OCI-LY1 (cell line): ENCODE measurements around the gene RGS17.
"Not testable (repeated sequence)": the region's sequence is repeated elsewhere in the genome, so short reads cannot be mapped to it uniquely, and the experiment has no call there.

ENCODE experiments used
- H2AFZ ChIP-seq: fragments of 200-600 bp; sonication (generic), shearing (Covaris generic); 2 replicates; pipeline ENCODE4 v1.6.0; 2014; ENCODE audit warnings: antibody characterized with exemption, mild to moderate bottlenecking, low read length
- H3F3A ChIP-seq: fragments of 200-600 bp; sonication (generic), shearing (Covaris generic); 2 replicates; pipeline ENCODE4 v1.6.0; 2014; ENCODE audit warnings: mild to moderate bottlenecking, antibody characterized with exemption, low read length, moderate library complexity; ENCODE audit not compliant: insufficient read depth
- H3K27ac ChIP-seq: fragments of 200-600 bp; sonication (generic); 2 replicates; pipeline ENCODE4 v1.5.1; 2014; ENCODE audit warnings: low read length, mixed run types, mild to moderate bottlenecking, low read depth; ENCODE audit not compliant: poor library complexity, severe bottlenecking
- H3K27me3 ChIP-seq: fragments of 200-600 bp; sonication (generic); 2 replicates; pipeline ENCODE4 v1.6.0; 2014; ENCODE audit warnings: antibody characterized with exemption, mild to moderate bottlenecking, low read length, moderate library complexity; ENCODE audit not compliant: insufficient read depth
- H3K36me3 ChIP-seq: fragments of 200-600 bp; sonication (generic); 2 replicates; pipeline ENCODE4 v1.6.1; 2014; ENCODE audit warnings: mild to moderate bottlenecking, antibody characterized with exemption, low read length, moderate library complexity, mixed read lengths; ENCODE audit not compliant: insufficient read depth
- H3K4me1 ChIP-seq: fragments of 200-600 bp; sonication (generic); 2 replicates; pipeline ENCODE4 v1.5.1; 2014; ENCODE audit warnings: mild to moderate bottlenecking, low read length, moderate library complexity; ENCODE audit not compliant: insufficient read depth, severe bottlenecking
- H3K4me2 ChIP-seq: fragments of 200-600 bp; sonication (generic), shearing (Covaris generic); 2 replicates; pipeline ENCODE4 v1.6.1; 2014; ENCODE audit warnings: low read length
- H3K4me3 ChIP-seq: fragments of 200-600 bp; sonication (generic); 2 replicates; pipeline ENCODE4 v1.5.1; 2014; ENCODE audit warnings: low read length, low read depth, mild to moderate bottlenecking, mixed read lengths; ENCODE audit not compliant: poor library complexity, severe bottlenecking
- H3K79me2 ChIP-seq: fragments of 200-600 bp; shearing (Covaris generic); 2 replicates; pipeline ENCODE4 v1.6.1; 2016; ENCODE audit warnings: mixed run types, low read length, mixed read lengths; ENCODE audit not compliant: insufficient read depth
- H3K9ac ChIP-seq: fragments of 200-600 bp; sonication (generic), shearing (Covaris generic); 2 replicates; pipeline ENCODE4 v1.6.1; 2014; ENCODE audit warnings: mild to moderate bottlenecking, low read length, mixed read lengths
- H3K9me2 ChIP-seq: fragments of 200-600 bp; sonication (generic), shearing (Covaris generic); 2 replicates; pipeline ENCODE4 v1.6.1; 2014; ENCODE audit warnings: low read depth, mild to moderate bottlenecking, low read length, mixed read lengths
- H3K9me3 ChIP-seq: fragments of 200-600 bp; shearing (Covaris generic); 2 replicates; pipeline ENCODE4 v1.6.1; 2014; ENCODE audit warnings: low read length, mixed read lengths
- H4K20me1 ChIP-seq: fragments of 200-600 bp; sonication (generic), shearing (Covaris generic); 2 replicates; pipeline ENCODE4 v1.6.0; 2016; ENCODE audit warnings: mild to moderate bottlenecking, low read length; ENCODE audit not compliant: insufficient read depth
- EZH2 ChIP-seq: fragments of 200-600 bp; sonication (generic), shearing (Covaris generic); IDR thresholded peaks from 2 replicates; pipeline ENCODE4 v1.8.0; 2017; ENCODE audit warnings: borderline replicate concordance, mixed run types, mild to moderate bottlenecking, antibody characterized with exemption, low read length, moderate library complexity, mixed read lengths
- TF ChIP-seq, protein P1 (sequence below): fragments of 200-600 bp; sonication (generic), shearing (Covaris generic); IDR thresholded peaks from 2 replicates; pipeline ENCODE4 v1.5.1; 2017; ENCODE audit warnings: mild to moderate bottlenecking, antibody characterized with exemption, low read length, moderate library complexity, mixed read lengths

Gene RGS17

GRCh38 chr6:152973916-152974315 lies 157.2 kb downstream of the RGS17 start:
- Histone ChIP-seq H2AFZ (no peak overlapping the region), H3K9me2 (no peaks in the 10 kb centered on the region), H3K4me3 (no peak overlapping the region), H3K27me3 (no peaks in the 10 kb centered on the region), H3K27ac (no peak overlapping the region), H3K4me2 (no peak overlapping the region), H3K4me1 (peaks cover 18% of the 10 kb centered on the region), H3K9ac (no peak overlapping the region), H3F3A (peaks cover 10% of the 10 kb centered on the region; the same call in 1 of the 2 replicates), H3K79me2 (peaks cover 58% of the 10 kb centered on the region), H3K9me3 (no peaks in the 10 kb centered on the region), H4K20me1 (0 out of 2 replicates have a peak, but pooled peaks cover 6% of the 10 kb centered on the region), H3K36me3 (peaks cover 96% of the 10 kb centered on the region)
- TF ChIP-seq EZH2, result no peak
- TF ChIP-seq, protein P1, sequence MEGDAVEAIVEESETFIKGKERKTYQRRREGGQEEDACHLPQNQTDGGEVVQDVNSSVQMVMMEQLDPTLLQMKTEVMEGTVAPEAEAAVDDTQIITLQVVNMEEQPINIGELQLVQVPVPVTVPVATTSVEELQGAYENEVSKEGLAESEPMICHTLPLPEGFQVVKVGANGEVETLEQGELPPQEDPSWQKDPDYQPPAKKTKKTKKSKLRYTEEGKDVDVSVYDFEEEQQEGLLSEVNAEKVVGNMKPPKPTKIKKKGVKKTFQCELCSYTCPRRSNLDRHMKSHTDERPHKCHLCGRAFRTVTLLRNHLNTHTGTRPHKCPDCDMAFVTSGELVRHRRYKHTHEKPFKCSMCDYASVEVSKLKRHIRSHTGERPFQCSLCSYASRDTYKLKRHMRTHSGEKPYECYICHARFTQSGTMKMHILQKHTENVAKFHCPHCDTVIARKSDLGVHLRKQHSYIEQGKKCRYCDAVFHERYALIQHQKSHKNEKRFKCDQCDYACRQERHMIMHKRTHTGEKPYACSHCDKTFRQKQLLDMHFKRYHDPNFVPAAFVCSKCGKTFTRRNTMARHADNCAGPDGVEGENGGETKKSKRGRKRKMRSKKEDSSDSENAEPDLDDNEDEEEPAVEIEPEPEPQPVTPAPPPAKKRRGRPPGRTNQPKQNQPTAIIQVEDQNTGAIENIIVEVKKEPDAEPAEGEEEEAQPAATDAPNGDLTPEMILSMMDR, result no peak

- Histone ChIP-seq H2AFZ (no peak overlapping the region), H3K9me3 (no peaks in the 10 kb centered on the region), H3K4me2 (no peak overlapping the region), H3F3A (peaks cover 10% of the 10 kb centered on the region; the same call in 1 of the 2 replicates), H3K79me2 (peaks cover 17% of the 10 kb centered on the region), H3K27ac (no peak overlapping the region), H3K36me3 (peaks cover 56% of the 10 kb centered on the region), H3K9me2 (no peaks in the 10 kb centered on the region), H3K4me1 (peaks cover 2% of the 10 kb centered on the region), H3K27me3 (no peaks in the 10 kb centered on the region), H4K20me1 (0 out of 2 replicates have a peak, but pooled peaks cover under 1% of the 10 kb centered on the region), H3K9ac (no peak overlapping the region), H3K4me3 (no peak overlapping the region)
- TF ChIP-seq EZH2, result no peak
Measured at GRCh38 chr6:152969688-152970418, 161.2 kb downstream of the RGS17 start.

DNA sequence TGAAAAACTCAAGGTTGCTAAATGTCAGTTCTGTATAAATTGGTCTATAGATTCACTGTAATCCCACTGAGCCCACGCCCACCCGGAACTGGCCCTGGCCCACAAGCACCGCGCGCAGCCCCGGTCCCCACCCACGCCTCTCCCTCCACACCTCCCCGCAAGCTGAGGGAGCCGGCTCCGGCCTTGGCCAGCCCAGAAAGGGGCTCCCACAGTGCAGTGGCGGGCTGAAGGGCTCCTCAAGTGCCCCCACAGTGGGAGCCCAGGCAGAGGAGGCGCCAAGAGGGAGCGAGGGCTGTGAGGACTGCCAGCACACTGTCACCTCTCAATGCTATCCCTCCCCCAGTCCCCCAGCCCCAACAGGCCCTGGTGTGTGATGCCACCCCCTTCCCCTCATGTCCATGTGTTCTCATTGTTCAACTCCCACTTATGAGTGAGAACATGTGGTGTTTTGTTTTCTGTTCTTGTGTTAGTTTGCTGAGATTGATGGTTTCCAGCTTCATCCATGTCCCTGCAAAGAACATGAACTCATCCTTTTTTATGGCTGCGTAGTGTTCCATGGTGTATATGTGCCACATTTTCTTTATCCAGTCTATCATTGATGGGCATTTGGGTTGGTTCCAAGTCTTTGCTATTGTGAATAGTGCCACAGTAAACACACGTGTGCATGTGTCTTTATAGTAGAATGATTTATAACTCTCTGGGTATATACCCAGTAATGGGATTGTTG lies 164.8 kb downstream of the RGS17 start:
- H3K9me3 ChIP-seq, H3K27ac ChIP-seq, H3K9me2 ChIP-seq, H3K27me3 ChIP-seq, H3K4me1 ChIP-seq, H3F3A ChIP-seq, H3K9ac ChIP-seq, H3K4me3 ChIP-seq, H3K79me2 ChIP-seq, H4K20me1 ChIP-seq, H3K4me2 ChIP-seq, H2AFZ ChIP-seq: not testable (repeated sequence)
- peaks cover 21% of the 10 kb centered on the region for H3K36me3 ChIP-seq

DNA sequence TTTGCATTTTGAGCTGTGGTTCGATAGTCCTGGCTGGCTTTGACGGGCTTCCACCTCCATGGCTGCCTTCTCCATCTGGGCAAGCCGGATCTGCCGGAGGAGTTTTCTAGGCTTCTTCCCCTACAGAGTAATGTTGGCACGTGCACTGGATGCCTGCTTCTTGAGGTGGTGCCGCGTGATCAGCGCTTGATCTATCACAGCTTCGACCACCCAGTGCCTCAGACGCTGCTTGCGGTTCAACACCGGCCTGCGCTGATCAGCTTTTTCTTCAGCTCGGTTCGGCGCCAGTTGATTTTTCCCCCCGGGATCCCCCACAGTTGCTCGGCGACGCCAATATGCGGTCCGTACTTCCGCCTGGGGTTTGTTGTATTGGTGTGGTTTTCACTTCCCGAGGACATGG lies 171.7 kb downstream of the RGS17 start:
- no peaks in the 10 kb centered on the region for H3K4me1 ChIP-seq
- H4K20me1 ChIP-seq, result no peaks in the 10 kb centered on the region
- H3K27ac ChIP-seq, result no peak overlapping the region
- H3K9me2 ChIP-seq, result no peaks in the 10 kb centered on the region
- H3K4me2 ChIP-seq, result no peak overlapping the region
- H3F3A ChIP-seq, result no peaks in the 10 kb centered on the region
- H3K4me3 ChIP-seq, result no peak overlapping the region
- H3K9ac ChIP-seq, result no peak overlapping the region
- no peaks in the 10 kb centered on the region for H3K27me3 ChIP-seq
- no peaks in the 10 kb centered on the region for H3K36me3 ChIP-seq
- TF ChIP-seq EZH2, result no peak
- TF ChIP-seq, protein P1, result no peak
- H3K79me2 ChIP-seq, result no peaks in the 10 kb centered on the region
- H3K9me3 ChIP-seq, result no peaks in the 10 kb centered on the region
- no peak overlapping the region for H2AFZ ChIP-seq
